Activated naive CD8-positive, alpha-beta T cell (primary cell): ENCODE results near the gene ZDHHC21.

Experiments
- H3K27ac Mint-ChIP-seq: one replicate; pipeline ENCODE4 v1.8.0; 2021; ENCODE audit warnings: mixed read lengths
- H3K27me3 Mint-ChIP-seq: one replicate; pipeline ENCODE4 v1.8.0; 2021; ENCODE audit warnings: mixed read lengths
- H3K36me3 Mint-ChIP-seq: one replicate; pipeline ENCODE4 v1.8.0; 2021; ENCODE audit warnings: mixed read lengths
- H3K4me1 Mint-ChIP-seq: one replicate; pipeline ENCODE4 v1.8.0; 2021; ENCODE audit warnings: low read depth, mixed read lengths
- H3K4me3 Mint-ChIP-seq: one replicate; pipeline ENCODE4 v1.8.0; 2021; ENCODE audit warnings: mild to moderate bottlenecking, mixed read lengths
- H3K9me3 Mint-ChIP-seq: one replicate; pipeline ENCODE4 v1.8.0; 2021; ENCODE audit warnings: low read depth, mixed read lengths

Gene ZDHHC21

DNA sequence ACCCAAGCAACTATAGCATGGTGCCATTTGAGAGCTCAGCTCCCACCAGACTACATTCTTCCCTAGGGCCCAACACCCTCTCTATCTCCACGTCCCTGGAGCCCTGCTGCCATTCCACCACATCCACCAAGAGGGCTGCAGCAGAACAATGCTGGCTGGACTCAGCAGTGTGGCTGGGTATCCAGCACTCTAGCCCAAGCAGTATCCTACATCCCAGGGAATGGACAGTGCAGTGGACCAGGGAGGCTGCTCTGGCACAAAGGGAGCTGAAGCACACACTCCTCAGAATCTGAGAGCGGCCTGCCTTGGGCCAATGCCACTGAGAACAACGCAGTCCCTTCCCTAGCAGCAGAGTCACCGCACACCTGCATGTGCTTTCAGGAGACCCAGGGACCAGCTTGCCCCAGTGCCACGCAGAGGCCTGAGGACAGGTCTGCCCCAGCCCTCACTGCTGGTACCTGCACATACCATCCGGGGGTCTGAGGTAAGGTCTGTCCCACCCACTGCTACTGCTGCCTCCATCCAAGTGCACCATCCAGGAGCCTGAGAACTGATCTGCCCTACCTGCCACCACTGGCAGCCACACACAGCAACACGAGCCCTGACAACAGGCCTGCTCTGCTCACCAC lies 95.9 kb downstream of the ZDHHC21 start:
- H3K27ac Mint-ChIP-seq = no peak overlapping the region
- peaks cover 16% of the 10 kb centered on the region for H3K9me3 Mint-ChIP-seq
- H3K4me1 Mint-ChIP-seq = no peaks in the 10 kb centered on the region
- no peaks in the 10 kb centered on the region for H3K27me3 Mint-ChIP-seq
- H3K4me3 Mint-ChIP-seq = no peak overlapping the region
- peaks cover 37% of the 10 kb centered on the region for H3K36me3 Mint-ChIP-seq

- Mint-ChIP-seq H3K4me3 (no peak overlapping the region), H3K27ac (no peak overlapping the region), H3K4me1 (no peaks in the 10 kb centered on the region), H3K27me3 (no peaks in the 10 kb centered on the region), H3K9me3 (peaks cover 13% of the 10 kb centered on the region), H3K36me3 (peaks cover 33% of the 10 kb centered on the region)
Measured at GRCh38 chr9:14593406-14593805, 99.8 kb downstream of the ZDHHC21 start.

- Mint-ChIP-seq H3K27ac (no peak overlapping the region), H3K9me3 (peaks cover 13% of the 10 kb centered on the region), H3K4me1 (no peaks in the 10 kb centered on the region), H3K4me3 (no peak overlapping the region), H3K27me3 (no peaks in the 10 kb centered on the region), H3K36me3 (peaks cover 24% of the 10 kb centered on the region)
Measured at GRCh38 chr9:14591411-14591810, 101.8 kb downstream of the ZDHHC21 start.

- H3K27me3 Mint-ChIP-seq = peaks cover 7% of the 10 kb centered on the region
- peaks cover 10% of the 10 kb centered on the region for H3K4me1 Mint-ChIP-seq
- H3K36me3 Mint-ChIP-seq = peaks cover 9% of the 10 kb centered on the region
- H3K27ac Mint-ChIP-seq = no peak overlapping the region
- H3K9me3 Mint-ChIP-seq = no peaks in the 10 kb centered on the region
- H3K4me3 Mint-ChIP-seq = no peak overlapping the region
Measured at GRCh38 chr9:14585730-14586473, 107.3 kb downstream of the ZDHHC21 start.

DNA sequence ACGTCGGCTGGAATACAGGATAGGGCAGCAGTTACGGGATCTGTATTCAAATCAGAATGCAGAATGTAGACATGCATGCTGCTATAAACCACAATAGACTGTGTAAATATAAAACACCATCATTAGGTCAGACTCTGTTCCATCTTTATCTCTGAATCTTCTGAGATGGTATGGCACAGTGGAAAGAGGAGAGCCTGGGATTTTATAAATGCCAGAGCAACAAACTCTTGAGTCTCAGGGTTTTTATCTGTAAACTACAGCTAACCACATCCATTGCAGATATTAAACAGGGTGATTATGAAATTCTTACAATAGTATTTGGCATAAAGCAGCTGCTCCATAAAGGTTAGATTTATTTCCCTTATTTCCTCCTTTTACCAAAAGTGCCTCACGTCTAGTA lies 108.7 kb downstream of the ZDHHC21 start:
- peaks cover 7% of the 10 kb centered on the region for H3K9me3 Mint-ChIP-seq
- peaks cover 17% of the 10 kb centered on the region for H3K36me3 Mint-ChIP-seq
- peaks cover 10% of the 10 kb centered on the region for H3K4me1 Mint-ChIP-seq
- H3K27ac Mint-ChIP-seq = no peak overlapping the region
- H3K4me3 Mint-ChIP-seq = no peak overlapping the region
- H3K27me3 Mint-ChIP-seq = peaks cover 13% of the 10 kb centered on the region

- peaks cover 13% of the 10 kb centered on the region for H3K27me3 Mint-ChIP-seq
- no peaks in the 10 kb centered on the region for H3K4me1 Mint-ChIP-seq
- H3K27ac Mint-ChIP-seq = no peak overlapping the region
- H3K9me3 Mint-ChIP-seq = peaks cover 27% of the 10 kb centered on the region
- peaks cover 25% of the 10 kb centered on the region for H3K36me3 Mint-ChIP-seq
- no peak overlapping the region for H3K4me3 Mint-ChIP-seq
Measured at GRCh38 chr9:14578030-14578429, 115.2 kb downstream of the ZDHHC21 start.

GRCh38 chr9:14574173-14574572 lies 119.1 kb downstream of the ZDHHC21 start:
- H3K4me3 Mint-ChIP-seq = no peak overlapping the region
- no peaks in the 10 kb centered on the region for H3K4me1 Mint-ChIP-seq
- peaks cover 29% of the 10 kb centered on the region for H3K9me3 Mint-ChIP-seq
- H3K27ac Mint-ChIP-seq = no peak overlapping the region
- H3K27me3 Mint-ChIP-seq = peaks cover 3% of the 10 kb centered on the region
- H3K36me3 Mint-ChIP-seq = peaks cover 17% of the 10 kb centered on the region

DNA sequence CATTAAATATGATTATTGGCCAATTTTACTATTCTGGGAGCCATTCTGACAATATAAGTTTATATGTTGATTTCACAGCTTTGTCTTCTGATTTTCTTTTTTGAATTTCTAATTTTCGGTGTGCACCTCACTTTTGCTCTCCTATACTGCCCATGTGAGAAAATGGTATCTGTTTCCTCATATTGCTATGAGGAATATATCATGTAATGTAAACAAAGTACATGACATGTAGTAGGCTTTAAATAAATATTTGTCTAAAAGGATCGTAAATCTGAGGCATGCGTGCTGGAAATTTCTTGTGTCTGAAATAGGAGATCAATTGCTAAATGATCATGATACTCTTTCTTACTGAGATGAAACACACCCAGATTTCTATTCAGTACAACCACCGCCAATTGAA lies 119.9 kb downstream of the ZDHHC21 start:
- peaks cover 14% of the 10 kb centered on the region for H3K36me3 Mint-ChIP-seq
- no peak overlapping the region for H3K4me3 Mint-ChIP-seq

DNA sequence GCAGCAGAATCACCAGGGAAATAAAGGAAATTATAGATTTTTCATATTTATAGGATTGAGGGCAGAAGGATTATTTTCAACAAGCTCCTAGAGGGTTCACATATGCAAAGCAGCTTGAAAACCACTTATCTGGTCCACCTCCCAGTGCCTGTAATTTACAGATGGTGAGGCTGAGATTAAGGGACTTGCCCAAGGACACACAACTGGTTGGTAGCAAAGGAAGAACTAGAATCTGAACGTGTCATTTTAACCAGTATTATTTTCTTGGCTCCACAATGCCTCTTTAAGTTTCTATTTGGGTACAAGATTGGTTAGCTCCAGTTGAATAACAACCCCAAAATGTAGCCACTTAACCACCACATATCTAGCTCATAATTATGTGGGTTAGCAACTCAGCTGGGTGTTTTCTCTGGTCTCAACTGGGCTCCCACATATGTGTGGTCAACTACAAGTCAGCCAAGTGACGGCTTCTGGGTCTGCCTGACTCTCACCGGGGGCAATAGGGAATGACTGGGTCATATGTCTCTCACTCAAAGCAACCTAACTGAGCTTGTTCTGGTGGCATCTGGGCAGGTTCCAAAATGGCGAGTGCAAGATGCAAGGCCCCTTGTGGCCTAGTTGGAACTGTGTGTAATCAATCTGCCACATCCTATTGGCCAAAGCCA lies 127.7 kb downstream of the ZDHHC21 start:
- no peaks in the 10 kb centered on the region for H3K27me3 Mint-ChIP-seq
- H3K9me3 Mint-ChIP-seq = peaks cover 3% of the 10 kb centered on the region
- no peak overlapping the region for H3K4me3 Mint-ChIP-seq
- H3K36me3 Mint-ChIP-seq = no peaks in the 10 kb centered on the region
- no peak overlapping the region for H3K27ac Mint-ChIP-seq
- no peaks in the 10 kb centered on the region for H3K4me1 Mint-ChIP-seq

More for the DNA sequence above, 119.9 kb downstream of the ZDHHC21 start:
- H3K4me1 Mint-ChIP-seq = no peaks in the 10 kb centered on the region
- H3K27ac Mint-ChIP-seq = no peak overlapping the region
- peaks cover 24% of the 10 kb centered on the region for H3K9me3 Mint-ChIP-seq
- H3K27me3 Mint-ChIP-seq = peaks cover 1% of the 10 kb centered on the region

DNA sequence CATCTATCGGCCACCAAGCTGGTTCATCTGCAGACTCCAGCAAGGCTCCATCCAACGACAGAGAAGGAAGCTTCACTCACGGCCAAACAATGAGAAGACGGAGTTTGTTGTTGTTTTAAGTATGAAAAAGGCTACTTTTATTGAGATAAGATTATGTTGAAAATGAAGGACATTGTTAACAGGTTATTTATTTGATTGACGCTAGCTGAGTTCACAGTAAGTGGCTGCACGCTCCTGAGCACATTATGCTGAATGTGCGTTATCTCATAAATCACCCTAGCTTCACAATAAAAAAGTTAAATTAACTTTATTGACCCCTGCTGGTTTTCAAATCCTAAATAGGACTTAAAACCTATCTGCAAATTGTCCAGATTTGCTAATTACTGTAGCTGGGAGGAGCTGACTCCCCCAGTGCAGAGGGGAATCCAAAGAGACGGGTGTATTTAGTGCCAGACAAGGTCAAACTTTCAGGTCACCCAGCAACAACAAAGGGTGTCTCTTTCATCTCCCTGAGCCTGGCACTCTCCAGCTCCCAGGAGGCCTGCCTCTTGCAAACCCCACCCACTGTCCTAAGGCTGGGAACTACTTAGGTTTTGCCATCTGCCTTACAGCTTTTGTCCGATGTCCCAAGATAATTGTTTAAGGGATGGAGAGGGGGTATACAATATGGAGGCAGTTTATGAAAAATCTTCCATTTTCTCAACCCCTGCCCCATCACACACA lies 129.2 kb downstream of the ZDHHC21 start:
- H3K4me1 Mint-ChIP-seq = peaks cover 1% of the 10 kb centered on the region
- no peak overlapping the region for H3K4me3 Mint-ChIP-seq
- no peaks in the 10 kb centered on the region for H3K36me3 Mint-ChIP-seq
- H3K9me3 Mint-ChIP-seq = no peaks in the 10 kb centered on the region
- no peak overlapping the region for H3K27ac Mint-ChIP-seq
- no peaks in the 10 kb centered on the region for H3K27me3 Mint-ChIP-seq

DNA sequence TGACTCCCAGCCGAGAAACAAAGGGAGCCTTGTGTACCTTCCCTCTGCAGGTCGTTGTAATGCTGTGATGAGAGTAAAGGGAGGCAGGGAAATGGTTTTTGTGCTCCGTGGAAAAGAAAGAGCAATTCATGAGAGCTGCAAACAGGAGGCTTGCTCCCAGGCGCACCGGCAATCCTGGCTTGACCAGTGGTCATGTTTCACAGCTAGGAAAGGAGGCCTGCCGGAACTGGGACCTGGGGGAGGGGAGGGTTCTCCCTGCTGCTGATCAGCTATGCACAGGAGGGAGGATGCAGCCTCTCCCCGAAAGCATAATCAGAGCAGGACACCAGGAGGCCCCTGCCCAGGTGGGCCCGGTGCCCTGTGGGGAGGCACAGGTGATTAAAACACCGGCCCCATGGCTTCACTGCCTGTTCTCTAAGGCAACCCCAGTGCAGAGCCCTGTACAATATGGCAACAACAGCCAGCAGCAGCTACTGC lies 131.3 kb downstream of the ZDHHC21 start:
- Mint-ChIP-seq H3K9me3 (no peaks in the 10 kb centered on the region), H3K4me1 (peaks cover 1% of the 10 kb centered on the region), H3K36me3 (no peaks in the 10 kb centered on the region), H3K27ac (no peak overlapping the region), H3K4me3 (no peak overlapping the region), H3K27me3 (peaks cover 4% of the 10 kb centered on the region)
